ENCODE measurements around the gene GGT6. TPM values are rescaled to one million over a fixed set of nuclear protein-coding genes. Genes with fewer than 3 reads are reported as not detected.

The GGT6 gene
- total RNA-seq, 2 experiments from 2014 or later: not detected

DNA sequence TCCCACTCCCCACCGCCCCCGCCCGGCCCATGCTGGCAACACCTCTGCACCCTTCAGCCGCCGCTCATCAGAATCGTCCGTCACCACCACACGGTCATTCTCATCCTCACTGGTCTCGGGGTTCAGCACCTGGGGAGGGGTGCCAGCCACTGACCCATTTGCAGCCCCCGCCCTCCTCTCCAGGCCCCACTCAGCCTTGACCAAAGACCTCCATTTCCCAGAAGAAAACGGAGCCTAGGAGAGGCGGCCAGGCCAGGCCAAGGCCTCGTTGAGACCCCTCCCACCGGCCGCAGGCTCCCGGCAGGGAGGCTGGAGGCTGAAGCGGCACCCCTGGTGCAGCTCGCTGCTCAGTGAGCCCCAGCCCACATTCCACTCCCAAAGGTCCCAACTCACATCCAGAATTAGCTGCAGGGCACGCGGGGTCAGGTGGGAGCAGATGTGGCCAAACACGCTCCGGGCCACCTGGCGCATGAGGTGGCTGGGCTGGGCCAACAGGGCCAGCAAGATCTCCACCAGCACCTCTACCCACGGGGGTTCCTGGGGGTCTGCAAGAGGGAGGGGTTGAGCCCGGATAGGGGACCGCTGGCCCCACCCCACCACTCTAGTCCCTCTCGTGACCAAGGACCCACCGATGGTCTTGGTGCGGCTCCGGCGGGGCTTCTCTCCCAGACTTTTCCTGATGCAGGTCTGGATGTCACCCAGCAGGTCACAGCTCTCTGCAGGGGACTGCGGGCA is 15.0 kb downstream of the GGT6 start:
- CTCF ChIA-PET: no interaction called here
- H3K27ac Mint-ChIP-seq: no peak overlapping the region
- no peaks in the 10 kb centered on the region for H3K27me3 Mint-ChIP-seq (ENCODE audit: low read depth)
- intact Hi-C loops (cut with micrococcal nuclease): no loop called here
- peaks cover 21% of the 10 kb centered on the region for H3K36me3 Mint-ChIP-seq (ENCODE audit: low read depth)
- H3K4me3 Mint-ChIP-seq: no peak overlapping the region
- DNase-seq: no peak
- no peaks in the 10 kb centered on the region for H3K4me1 Mint-ChIP-seq (ENCODE audit: low read depth)
- H3K9me3 Mint-ChIP-seq: no peaks in the 10 kb centered on the region

DNA sequence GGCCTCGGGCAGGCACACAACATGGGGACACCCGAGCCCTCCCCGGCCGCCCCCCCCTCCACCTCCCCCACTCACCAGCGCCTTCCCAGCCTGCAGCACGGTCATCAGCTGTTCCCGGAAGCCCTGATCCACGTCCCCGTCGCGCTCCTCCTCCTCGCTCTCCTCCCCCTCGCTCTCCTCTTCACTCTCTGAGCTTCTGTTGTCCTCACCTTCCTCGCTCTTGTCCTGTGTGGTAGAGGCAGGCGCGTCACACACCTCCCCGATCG is 15.5 kb downstream of the GGT6 start:
- H3K4me3 Mint-ChIP-seq: no peak overlapping the region
- no peak overlapping the region for H3K27ac Mint-ChIP-seq
- no peak for DNase-seq
- no peaks in the 10 kb centered on the region for H3K4me1 Mint-ChIP-seq (ENCODE audit: low read depth)
- CTCF ChIA-PET: no interaction called here
- H3K9me3 Mint-ChIP-seq: no peaks in the 10 kb centered on the region
- intact Hi-C loops (cut with micrococcal nuclease): no loop called here
- peaks cover 19% of the 10 kb centered on the region for H3K36me3 Mint-ChIP-seq (ENCODE audit: low read depth)
- H3K27me3 Mint-ChIP-seq (ENCODE audit: low read depth): no peaks in the 10 kb centered on the region

DNA sequence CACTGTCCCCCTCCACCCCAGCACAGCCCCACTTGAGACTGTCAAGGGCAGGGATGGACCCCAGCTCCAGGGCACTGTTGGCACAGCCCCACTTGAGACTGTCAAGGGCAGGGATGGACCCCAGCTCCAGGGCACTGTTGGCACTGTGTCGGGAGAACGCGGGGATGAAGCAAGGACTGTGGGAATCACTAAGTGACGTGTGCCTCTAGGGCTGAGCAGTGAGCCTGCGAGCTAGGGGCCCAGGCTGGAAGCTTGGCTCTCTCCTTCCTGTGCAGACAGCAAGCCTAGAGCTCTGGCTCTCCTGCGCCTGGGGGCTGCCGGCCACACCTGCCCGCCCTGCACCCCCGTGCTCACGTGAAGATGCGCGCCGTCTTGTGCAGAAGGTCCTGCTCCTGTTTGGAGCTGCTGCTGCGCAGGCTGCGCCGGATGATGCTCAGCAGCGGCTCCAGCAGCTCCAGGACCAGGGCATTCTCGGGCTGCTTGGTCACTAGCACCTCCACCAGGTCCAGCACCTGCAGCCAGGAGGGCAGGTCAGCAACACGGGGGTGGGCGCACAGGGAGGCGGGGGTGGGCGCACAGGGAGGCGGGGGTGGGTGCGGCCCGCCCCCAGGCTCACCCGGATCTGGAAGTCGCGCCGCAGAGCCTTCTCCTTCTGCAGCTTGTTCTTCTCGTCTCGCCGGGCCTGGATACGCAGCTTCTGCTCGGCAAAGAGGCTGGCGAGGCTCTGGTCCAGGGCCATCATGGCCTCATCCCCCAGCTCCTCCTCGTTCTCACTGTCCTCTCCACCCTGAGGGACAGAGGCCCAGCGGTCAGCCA is 16.0 kb downstream of the GGT6 start:
- intact Hi-C loops (cut with micrococcal nuclease): no loop called here
- Mint-ChIP-seq H3K4me3 (no peak overlapping the region), H3K4me1 (ENCODE audit: low read depth) (no peaks in the 10 kb centered on the region), H3K27ac (no peak overlapping the region), H3K36me3 (ENCODE audit: low read depth) (peaks cover 17% of the 10 kb centered on the region), H3K27me3 (ENCODE audit: low read depth) (no peaks in the 10 kb centered on the region), H3K9me3 (no peaks in the 10 kb centered on the region)
- CTCF ChIA-PET: no interaction called here
- no peak for DNase-seq

DNA sequence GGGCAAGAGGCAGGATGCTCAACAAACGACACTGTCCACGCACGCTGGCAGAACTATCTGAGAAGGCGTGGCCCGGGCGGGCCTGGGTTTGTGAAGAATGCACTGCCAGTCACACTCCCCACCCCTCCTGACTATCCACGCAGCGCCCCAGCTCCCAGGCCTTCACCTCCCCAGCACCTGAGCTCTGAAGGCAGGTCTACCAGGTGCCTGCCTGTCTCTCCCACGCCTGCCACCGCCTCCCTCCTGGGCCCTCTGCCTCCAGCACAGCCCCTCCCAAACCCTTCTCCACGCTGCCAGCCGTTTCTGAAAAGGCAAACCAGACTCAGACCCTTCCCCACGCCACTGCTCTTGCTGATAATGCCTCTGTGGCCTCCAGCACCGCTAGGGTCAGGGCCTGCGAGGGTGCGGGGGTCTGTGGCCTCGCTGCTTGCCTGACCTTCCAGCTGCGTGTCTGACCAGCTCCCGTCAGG is 16.8 kb downstream of the GGT6 start:
- intact Hi-C loops (cut with micrococcal nuclease): no loop called here
- CTCF ChIA-PET: interaction anchor here (0.5 kb wide), 1 partner anchor 9 kb away, joined by 4 read pairs; no protein-coding TSS in a partner anchor
- Mint-ChIP-seq H3K9me3 (no peaks in the 10 kb centered on the region), H3K36me3 (ENCODE audit: low read depth) (peaks cover 17% of the 10 kb centered on the region), H3K27ac (no peak overlapping the region), H3K27me3 (ENCODE audit: low read depth) (no peaks in the 10 kb centered on the region), H3K4me1 (ENCODE audit: low read depth) (no peaks in the 10 kb centered on the region), H3K4me3 (no peak overlapping the region)
- DNase-seq: no peak

DNA sequence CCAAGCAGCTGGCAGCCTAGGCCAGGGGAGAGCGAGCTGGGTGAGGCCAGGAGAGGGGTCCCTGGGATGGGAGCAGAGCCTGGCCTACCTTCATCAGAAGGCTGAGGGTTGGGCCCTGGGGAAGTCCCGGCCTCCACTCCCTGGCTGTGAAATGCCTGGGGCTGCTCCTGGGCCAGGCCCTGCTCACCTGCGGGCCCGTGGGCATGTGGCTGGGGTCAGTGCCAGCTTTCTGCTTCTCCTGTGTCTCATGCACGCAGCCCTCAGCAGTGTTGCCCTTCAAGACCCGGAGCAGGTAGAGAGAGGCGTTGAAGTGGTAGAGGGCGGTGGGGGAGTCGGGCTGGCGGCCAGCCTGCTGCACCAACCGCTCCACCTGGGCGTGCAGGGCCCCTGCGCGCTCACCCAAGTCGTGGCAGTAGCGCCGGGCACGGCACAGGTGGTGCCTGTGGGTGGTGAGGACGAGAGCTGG is 17.6 kb downstream of the GGT6 start:
- intact Hi-C loops (cut with micrococcal nuclease): no loop called here
- Mint-ChIP-seq H3K9me3 (no peaks in the 10 kb centered on the region), H3K4me1 (ENCODE audit: low read depth) (no peaks in the 10 kb centered on the region), H3K4me3 (no peak overlapping the region), H3K27ac (no peak overlapping the region), H3K27me3 (ENCODE audit: low read depth) (no peaks in the 10 kb centered on the region), H3K36me3 (ENCODE audit: low read depth) (peaks cover 16% of the 10 kb centered on the region)
- no peak for DNase-seq
- CTCF ChIA-PET: no interaction called here

DNA sequence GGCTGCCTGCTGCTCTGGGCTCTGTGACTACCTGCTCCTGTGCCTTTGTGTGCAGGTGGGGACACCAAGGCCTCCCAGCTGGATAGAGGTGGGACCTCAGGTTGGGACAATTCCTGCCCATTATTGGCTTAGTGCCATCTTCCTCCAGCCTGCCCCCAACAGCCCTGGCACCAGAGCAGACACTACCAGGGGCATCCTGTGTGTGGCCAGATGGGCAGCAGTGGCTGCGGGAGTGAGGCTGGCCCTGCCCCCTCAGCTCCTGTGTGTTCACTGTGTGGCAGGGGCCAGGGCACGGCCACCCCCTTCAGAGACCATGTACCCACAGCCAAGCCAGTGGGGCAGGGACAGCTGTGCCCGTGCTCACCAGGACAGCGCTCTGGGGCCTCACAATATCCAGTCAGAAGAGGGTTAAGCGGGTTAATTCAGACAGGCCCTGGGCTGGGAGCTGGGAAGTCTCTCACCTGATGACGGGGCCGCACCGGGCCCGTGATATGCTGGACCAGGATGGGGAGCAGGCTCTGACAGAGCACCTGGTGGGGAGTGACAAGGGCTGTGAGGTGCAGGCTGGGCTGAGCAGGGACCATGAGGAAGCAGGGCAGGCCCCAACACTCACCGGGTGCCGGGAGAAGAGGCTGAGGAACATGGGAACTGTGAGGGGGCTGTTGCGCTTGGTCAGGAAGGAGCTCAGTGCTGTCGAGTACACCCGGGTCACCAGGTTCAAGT is 18.2 kb downstream of the GGT6 start:
- Mint-ChIP-seq H3K4me3 (no peak overlapping the region), H3K4me1 (ENCODE audit: low read depth) (no peaks in the 10 kb centered on the region), H3K36me3 (ENCODE audit: low read depth) (peaks cover 13% of the 10 kb centered on the region), H3K27ac (no peak overlapping the region), H3K27me3 (ENCODE audit: low read depth) (no peaks in the 10 kb centered on the region), H3K9me3 (no peaks in the 10 kb centered on the region)
- DNase-seq: no peak
- intact Hi-C loops (cut with micrococcal nuclease): no loop called here
- CTCF ChIA-PET: no interaction called here

DNA sequence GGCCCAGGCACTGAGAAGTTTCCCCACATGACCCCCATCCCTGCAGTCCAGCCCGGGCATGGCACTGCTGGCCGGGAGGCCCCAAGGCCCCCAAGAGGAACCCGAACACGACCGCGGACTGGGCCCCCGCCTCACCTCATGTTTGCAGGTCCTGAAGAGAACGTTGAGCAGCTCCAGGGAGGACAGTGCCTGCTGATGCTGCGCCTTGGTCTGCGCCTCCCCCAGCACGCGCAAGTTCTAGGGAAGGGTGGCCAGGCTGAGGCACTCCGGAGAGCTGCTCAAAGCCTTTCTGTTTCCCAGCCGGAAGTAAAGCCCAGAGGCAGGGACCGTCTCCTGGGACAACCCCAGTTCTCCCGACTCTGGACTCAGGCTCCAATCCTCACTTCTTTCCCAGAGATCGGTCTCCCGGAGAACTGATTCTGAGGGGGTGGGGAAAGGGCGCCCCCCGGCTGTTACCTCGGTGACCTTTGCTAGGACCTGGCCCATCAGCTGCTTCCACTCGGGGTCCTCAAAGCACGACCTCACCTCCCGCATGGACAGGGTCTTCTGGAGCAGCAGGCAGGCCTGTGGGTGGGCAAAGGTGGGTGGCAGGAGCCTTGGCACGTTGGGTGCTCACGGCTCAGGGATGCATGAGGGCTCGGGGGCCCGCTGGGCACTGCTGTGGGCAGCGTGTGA is 18.9 kb downstream of the GGT6 start:
- Mint-ChIP-seq H3K4me3 (no peak overlapping the region), H3K27me3 (ENCODE audit: low read depth) (no peaks in the 10 kb centered on the region), H3K36me3 (ENCODE audit: low read depth) (peaks cover 8% of the 10 kb centered on the region), H3K27ac (no peak overlapping the region), H3K9me3 (no peaks in the 10 kb centered on the region), H3K4me1 (ENCODE audit: low read depth) (no peaks in the 10 kb centered on the region)
- CTCF ChIA-PET: interaction anchor here (1.3 kb wide), 1 partner anchor 9 kb away, joined by 3 read pairs; no protein-coding TSS in a partner anchor
- no peak for DNase-seq
- intact Hi-C loops (cut with micrococcal nuclease): loop anchor here (2.0 kb wide), 1 partner anchor 121 kb away; no protein-coding TSS in a partner anchor

DNA sequence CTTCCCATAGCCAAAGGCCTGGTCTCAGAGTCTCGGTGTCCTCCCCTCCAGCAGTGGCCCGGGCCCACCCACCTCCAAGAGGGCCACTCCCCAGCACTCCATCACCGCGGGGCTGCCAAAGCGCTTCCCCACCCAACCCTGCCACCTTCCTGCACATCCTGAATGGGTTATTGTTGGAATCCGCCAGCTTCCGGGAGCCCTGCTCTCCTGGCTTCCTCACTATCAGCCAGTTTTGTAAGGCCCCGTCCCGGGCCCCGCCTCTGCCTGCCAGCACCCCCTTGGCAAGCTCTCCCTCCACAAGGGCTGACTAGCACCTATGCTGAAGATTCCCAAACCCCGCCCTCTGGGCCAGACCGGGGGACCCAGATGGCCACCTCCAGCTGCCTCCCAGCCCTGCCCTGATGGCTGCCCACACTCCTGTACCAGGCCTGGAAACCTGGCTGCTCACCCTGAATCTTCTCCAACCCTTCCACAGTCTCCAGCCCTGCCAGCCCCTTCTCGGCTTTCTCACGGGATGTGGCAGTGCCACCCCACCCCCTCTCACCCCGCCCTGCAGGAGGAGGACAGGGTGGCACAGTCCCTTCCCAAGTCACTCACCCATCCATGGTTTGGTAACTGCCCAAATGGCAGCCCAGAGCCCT is 19.6 kb downstream of the GGT6 start:
- Mint-ChIP-seq H3K9me3 (no peaks in the 10 kb centered on the region), H3K4me1 (ENCODE audit: low read depth) (no peaks in the 10 kb centered on the region), H3K27me3 (ENCODE audit: low read depth) (no peaks in the 10 kb centered on the region), H3K27ac (no peak overlapping the region), H3K36me3 (ENCODE audit: low read depth) (peaks cover 8% of the 10 kb centered on the region), H3K4me3 (no peak overlapping the region)
- CTCF ChIA-PET: interaction anchor here (1.3 kb wide), 1 partner anchor 10 kb away, joined by 3 read pairs; no protein-coding TSS in a partner anchor
- DNase-seq: no peak
- intact Hi-C loops (cut with micrococcal nuclease): loop anchor here (2.0 kb wide), 1 partner anchor 120 kb away; no protein-coding TSS in a partner anchor

DNA sequence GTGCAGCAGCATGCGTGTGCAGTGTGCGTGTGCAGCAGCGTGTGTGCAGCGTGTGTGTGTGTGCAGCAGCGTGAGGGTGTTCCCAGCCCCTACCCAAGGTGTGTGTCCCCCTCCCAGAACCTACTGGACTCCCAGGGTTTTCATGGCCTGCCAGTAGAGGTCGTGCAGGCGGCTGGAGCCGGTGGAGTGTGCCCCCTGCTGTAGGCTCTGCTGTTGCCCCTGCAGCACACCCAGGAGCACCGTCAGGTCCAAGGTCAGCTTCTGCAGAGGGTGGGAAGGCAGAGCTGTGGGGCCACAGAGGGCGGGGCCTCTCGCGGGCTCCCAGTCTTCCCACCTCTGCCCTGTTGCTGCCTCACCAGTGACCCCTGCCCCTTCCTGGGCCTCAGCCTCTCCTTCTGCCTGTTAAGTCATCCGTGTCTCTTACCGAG is 20.1 kb downstream of the GGT6 start:
- no peak for DNase-seq
- no peaks in the 10 kb centered on the region for H3K4me1 Mint-ChIP-seq (ENCODE audit: low read depth)
- H3K27ac Mint-ChIP-seq: no peak overlapping the region
- H3K27me3 Mint-ChIP-seq (ENCODE audit: low read depth): no peaks in the 10 kb centered on the region
- H3K9me3 Mint-ChIP-seq: no peaks in the 10 kb centered on the region
- H3K4me3 Mint-ChIP-seq: no peak overlapping the region
- CTCF ChIA-PET: interaction anchor here (1.3 kb wide), 1 partner anchor 11 kb away, joined by 3 read pairs; no protein-coding TSS in a partner anchor
- intact Hi-C loops (cut with micrococcal nuclease): loop anchor here (2.0 kb wide), 1 partner anchor 119 kb away; no protein-coding TSS in a partner anchor
- H3K36me3 Mint-ChIP-seq (ENCODE audit: low read depth): peaks cover 8% of the 10 kb centered on the region

DNA sequence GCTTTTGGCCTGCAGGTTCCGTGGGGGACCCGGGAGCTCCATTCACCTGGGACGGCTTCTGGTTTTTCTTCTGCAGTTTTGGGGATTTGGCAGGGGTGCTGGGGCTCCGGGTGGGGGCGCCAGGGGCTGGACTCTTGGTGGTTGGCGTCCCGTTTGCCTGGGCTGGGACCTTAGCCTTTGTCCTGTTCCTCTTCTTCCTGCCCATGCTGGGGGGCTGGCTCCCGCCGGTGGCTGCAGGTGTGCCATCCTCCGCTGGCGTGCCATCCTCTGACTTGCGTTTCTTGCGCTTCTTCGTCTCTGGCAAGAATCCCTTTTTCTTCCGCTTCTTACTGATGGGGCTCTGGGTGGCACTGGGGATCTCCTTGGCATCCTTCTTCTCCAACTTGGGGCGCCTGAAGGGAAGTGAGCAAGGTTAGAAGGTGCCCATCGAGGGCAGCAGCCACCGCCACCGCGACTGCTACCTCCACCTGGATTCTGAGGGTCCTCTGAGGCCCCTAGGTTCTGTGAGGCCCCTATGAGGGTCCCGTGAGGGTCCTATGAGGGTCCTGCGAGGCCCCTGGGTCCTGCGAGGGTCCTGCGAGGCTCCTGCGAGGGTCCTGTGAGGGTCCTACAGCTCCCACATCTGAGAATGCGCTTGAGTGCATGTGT is 20.7 kb downstream of the GGT6 start:
- Mint-ChIP-seq H3K4me3 (no peak overlapping the region), H3K9me3 (no peaks in the 10 kb centered on the region), H3K36me3 (ENCODE audit: low read depth) (peaks cover 8% of the 10 kb centered on the region), H3K27me3 (ENCODE audit: low read depth) (no peaks in the 10 kb centered on the region), H3K27ac (no peak overlapping the region), H3K4me1 (ENCODE audit: low read depth) (no peaks in the 10 kb centered on the region)
- CTCF ChIA-PET: no interaction called here
- no peak for DNase-seq
- intact Hi-C loops (cut with micrococcal nuclease): loop anchor here (2.0 kb wide), 1 partner anchor 119 kb away; no protein-coding TSS in a partner anchor

DNA sequence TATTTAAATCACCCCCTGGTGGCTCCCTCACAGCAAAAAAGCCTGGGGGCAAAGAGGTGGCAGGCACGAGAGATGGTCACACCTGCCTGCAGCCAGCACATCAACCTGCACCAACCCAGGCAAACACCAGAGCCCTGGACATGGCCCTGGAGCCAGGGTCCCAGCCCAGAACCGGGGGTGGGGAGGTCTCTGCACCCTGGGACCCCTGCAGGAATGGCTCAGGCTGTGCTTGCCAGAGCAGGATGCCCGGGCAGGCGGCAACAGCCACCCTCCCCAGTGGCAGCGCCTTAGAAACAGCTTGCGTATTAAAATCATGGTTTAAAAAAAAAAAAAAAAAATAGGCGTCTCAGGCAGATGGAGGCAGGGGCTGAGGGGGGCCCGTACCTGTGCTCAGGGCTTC is 21.4 kb downstream of the GGT6 start:
- intact Hi-C loops (cut with micrococcal nuclease): no loop called here
- no peaks in the 10 kb centered on the region for H3K9me3 Mint-ChIP-seq
- H3K36me3 Mint-ChIP-seq (ENCODE audit: low read depth): peaks cover 8% of the 10 kb centered on the region
- H3K27ac Mint-ChIP-seq: no peak overlapping the region
- CTCF ChIA-PET: no interaction called here
- H3K4me1 Mint-ChIP-seq (ENCODE audit: low read depth): peaks cover 2% of the 10 kb centered on the region
- no peak for DNase-seq
- H3K4me3 Mint-ChIP-seq: no peak overlapping the region
- H3K27me3 Mint-ChIP-seq (ENCODE audit: low read depth): no peaks in the 10 kb centered on the region

All from activated naive CD4-positive, alpha-beta T cell treated with anti-CD3 and anti-CD28 coated beads for 36 hours (primary cell).